ENCODE results near the gene HS6ST1. TPM values are rescaled to one million over a fixed set of nuclear protein-coding genes. Genes with fewer than 3 reads are reported as not detected.
A peak's percentile ranks its signal among the peaks of the same experiment; 100 is the strongest.

Gene HS6ST1
- total RNA-seq, 1 donor from 2014 or later = 21.8 TPM

DNA sequence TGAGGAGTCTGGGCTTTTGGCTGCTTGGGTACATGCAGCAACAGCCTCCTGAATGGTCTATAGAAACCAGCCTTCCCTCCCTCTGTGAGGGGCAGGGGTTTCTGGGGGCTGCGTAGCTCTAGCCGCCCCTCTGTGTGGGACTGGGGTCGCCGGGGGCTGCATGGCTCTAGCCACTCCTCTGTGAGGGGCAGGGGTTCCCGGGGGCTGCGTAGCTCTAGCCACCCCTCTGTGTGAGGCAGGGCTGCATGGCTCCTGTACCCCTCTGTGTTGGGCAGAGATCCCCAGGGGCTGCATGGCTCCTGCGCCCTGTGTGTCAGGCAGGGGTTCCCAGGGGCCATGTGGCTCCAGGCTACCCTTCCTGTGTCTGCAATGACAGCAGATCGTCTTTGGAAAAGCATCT is 17.6 kb downstream of the HS6ST1 start:
- DNase-seq (ENCODE audit: low spot score) (no peak), ATAC-seq (no peak)

DNA sequence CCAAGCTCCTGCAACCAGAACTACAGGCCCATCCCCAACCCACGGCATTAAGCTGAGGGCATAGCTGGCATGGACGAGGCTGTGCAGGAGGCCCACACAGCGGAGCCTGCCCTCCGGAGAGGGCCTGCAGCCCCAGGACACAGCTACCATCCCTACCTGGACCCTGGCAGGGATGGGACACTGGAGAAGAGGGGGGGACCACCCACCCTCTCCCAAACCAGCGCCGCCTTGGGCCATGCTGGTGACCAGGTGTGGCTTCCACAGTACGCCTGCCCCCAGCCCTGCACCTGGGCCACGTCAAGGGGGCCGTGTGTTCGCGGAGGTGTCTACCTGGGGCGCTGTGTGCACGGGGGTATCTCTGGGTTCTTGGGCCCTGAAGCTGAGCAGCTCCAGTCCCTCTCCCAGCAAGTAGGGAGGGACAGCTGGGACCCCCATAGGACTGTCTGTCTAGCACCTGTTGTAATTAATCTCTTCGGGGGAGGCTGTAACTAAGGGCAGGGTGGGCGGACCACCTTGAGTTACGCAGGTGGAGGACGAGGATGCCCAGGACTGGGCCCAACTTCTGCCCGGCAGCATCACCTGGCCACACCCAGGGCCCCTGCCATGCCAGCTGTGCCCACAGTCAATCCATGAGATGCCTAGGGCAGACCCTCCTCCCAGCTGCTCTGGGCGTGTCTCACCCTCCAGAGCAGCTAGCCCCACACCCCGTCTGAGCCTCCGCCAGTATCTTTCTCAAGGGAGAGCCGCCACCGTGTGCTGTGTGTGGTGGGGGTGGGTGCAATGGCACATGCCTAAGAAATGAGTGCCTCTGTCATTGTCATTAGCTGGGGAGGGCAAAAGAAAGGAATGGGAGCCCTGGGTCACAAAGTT is 18.3 kb downstream of the HS6ST1 start:
- DNase-seq (ENCODE audit: low spot score) (no peak), ATAC-seq (no peak)

DNA sequence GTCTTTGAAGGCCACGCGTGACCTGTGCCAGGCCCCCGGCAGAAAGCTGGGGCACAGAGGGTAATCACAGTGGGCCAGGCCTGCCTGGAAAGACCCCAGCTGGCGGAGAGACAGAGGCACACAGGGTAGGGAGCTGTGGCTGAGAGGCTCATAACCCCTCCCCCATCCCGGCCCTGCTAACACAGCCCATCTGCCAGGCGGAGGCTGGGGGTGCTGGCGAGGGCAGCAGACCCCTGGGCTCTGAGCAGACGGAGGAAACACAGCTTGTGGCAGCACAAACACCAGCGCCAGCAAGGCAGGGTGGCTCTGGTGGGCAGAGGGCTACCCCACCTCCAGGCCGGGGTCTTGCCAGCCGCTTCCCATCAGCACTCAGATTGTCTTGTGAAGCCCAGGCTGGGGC is 19.0 kb downstream of the HS6ST1 start:
- no peak for DNase-seq (ENCODE audit: low spot score)
- ATAC-seq = no peak

DNA sequence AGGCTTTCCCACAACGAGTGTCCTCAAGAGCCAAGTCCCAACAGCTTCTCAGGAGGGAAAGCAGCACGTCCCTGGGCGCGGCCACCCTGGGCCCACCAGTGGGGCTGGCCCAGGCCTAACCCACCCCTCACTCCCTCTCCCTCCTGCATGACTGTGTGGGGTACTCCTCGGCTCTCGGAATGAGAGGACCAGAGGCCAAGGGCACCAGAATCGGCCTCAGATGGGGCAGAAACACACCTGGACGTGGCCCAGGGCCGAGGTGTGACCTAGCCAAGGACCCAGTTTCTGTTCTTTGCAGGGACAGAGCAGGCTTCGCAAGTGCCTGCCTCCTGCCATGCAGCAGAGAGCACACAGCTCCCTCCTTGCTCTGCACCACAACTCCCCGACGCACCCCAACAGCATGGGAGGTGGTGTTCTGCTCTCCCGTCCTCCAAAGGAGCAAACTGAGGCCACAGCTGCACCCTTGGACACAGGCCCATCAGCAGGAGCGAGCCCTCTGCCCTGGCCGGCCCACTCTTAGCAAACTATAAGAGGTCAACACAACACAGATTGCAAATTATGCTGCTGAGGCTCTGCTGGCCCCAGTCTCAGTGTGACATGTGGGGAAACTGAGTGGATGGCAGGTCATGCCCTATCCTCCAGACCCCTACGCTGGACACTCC is 19.7 kb downstream of the HS6ST1 start:
- no peak for DNase-seq (ENCODE audit: low spot score)
- no peak for ATAC-seq

GRCh38 chr2:128298286-128298685 is 20.4 kb downstream of the HS6ST1 start:
- ATAC-seq = no peak

GRCh38 chr2:128293870-128294455 is 24.7 kb downstream of the HS6ST1 start:
- DNase-seq (ENCODE audit: low spot score) (no peak), ATAC-seq (no peak)

More at GRCh38 chr2:128298286-128298685, 20.4 kb downstream of the HS6ST1 start:
- DNase-seq (ENCODE audit: low spot score) = no peak

GRCh38 chr2:128293426-128293755 is 25.3 kb downstream of the HS6ST1 start:
- ATAC-seq = no peak
- no peak for DNase-seq (ENCODE audit: low spot score)

GRCh38 chr2:128292599-128293425 is 25.9 kb downstream of the HS6ST1 start:
- ATAC-seq = peak; percentile 33
- no peak for DNase-seq (ENCODE audit: low spot score)

DNA sequence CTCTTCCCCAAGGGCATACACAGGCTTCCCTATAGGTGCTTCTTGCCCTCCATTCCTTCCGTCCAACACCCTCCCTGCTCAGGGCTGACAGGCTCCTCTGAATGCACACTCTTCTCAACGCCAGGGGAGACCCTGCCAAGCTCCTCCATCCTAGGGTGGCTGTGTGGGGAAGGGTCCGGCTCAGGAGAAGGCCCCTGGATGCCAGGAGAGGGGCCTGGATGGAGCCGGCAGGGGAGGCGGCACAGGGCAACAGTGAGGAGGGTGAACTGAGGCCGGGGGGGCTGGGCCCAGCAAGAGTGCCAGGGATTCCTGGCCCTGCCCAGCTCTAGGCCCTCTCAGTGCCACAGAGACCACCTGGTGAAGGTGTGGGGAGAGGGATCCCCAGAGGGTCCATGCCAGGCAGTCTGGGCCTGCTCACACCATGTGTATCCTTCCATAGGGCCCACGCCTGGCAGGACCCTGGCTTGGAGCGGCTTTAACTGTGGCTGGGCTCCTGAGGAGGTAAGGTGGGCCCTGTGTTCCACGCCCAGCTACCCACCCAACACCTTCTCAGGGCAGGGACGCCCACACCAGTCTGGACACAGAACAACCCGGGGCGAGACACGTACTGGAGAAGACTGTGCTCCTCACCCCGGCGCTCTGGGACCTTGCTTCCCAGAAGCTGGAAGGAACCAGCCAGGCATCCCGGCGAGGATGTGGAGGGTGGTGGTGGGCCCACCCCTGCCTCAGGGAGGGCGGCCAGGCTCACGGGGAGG is 26.6 kb downstream of the HS6ST1 start:
- no peak for ATAC-seq

GRCh38 chr2:128291161-128291843 is 27.4 kb downstream of the HS6ST1 start:
- DNase-seq (ENCODE audit: low spot score) (no peak), ATAC-seq (peak; percentile 6)

More for the DNA sequence above, 26.6 kb downstream of the HS6ST1 start:
- DNase-seq (ENCODE audit: low spot score) = no peak

DNA sequence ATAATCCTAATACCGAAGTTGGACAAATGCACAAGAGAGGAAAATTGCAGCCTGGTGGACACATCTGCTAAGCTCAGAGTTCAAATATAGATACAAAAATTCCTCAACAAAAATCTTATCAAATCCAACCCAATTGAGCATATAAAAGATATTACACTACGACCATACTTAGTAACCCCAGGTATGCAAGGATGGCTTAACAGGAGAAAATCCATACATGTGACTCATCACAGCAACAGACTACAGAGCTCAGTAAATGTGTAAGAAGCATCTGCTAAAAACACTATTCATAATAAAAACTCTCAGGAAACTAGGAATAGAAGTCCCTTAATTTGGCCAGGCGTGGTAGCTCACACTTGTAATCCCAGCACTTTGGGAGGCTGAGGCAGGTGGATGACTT is 28.3 kb downstream of the HS6ST1 start:
- no peak for ATAC-seq
- no peak for DNase-seq (ENCODE audit: low spot score)

- ATAC-seq (no peak), DNase-seq (ENCODE audit: low spot score) (no peak)
Observed at GRCh38 chr2:128289439-128289838, 29.2 kb downstream of the HS6ST1 start.

- DNase-seq (ENCODE audit: low spot score) (no peak), ATAC-seq (no peak)
Observed at GRCh38 chr2:128288781-128289180, 29.9 kb downstream of the HS6ST1 start.

- ATAC-seq = no peak
- no peak for DNase-seq (ENCODE audit: low spot score)
Observed at GRCh38 chr2:128287780-128288735, 30.6 kb downstream of the HS6ST1 start.

GRCh38 chr2:128286905-128287779 is 31.5 kb downstream of the HS6ST1 start:
- no peak for DNase-seq (ENCODE audit: low spot score)
- no peak for ATAC-seq

DNA sequence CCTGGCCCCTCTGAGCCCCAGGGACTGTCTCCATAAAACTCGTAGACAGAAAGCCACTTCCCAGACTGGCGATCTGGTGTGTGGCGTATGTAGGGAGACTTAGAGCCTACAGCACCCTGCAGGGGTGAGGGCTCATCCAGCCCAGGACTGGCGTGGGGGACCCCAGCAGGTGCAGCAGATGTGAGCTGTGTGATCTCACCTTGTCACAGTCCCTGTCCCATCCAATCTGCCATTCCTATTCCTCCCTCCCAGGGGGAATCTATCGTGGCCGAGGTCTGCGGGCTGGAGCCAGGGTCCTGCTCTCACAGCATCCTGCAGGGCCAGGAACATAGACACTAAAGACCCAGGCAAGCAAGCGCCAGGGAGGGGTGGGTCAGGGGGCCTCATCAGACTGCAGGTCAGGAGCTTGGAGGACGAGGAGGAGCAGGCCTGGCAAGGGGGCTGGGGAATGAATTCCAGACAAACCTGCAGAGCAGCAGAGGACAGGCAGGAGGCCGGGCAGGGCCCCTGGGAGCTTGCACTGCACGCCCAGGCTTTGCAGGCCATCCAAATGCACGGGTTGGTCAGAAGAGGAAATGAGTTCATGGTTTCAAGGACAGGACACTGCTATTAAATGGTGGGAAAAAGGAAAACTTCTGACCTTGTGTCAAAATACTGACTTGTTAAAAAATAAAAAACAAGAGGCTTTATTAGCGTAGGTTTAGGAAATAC is 32.5 kb downstream of the HS6ST1 start:
- ATAC-seq = peak; percentile 11
- no peak for DNase-seq (ENCODE audit: low spot score)

DNA sequence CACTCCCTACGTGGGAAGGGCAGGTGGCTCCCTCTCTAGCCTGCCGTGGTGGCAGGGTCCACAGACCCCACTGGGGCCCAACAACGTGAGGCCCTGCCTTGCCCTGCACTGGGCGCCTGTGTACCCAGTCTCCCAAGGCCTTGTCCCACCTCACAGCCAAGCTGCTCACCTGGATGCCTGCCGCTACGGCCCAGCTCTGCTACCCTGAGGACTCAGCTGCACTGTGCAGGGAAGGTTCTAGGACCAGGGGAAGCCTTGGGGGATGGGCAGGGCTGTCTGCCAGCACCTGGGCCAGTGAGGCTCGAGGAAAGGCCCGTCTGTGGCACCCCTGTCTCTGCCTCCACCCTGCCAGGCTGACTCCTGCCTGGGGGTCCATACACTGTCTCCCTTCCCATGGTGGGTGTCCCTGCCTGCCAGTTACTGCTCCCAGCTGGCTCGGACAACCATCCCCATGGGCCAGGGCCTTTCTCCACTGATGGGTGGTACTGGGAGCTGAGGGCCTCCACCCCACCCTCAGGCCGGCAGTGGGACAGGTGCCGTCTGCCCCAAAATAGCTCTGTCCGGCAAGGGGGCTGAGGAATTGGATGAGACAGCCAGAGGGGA is 33.2 kb downstream of the HS6ST1 start:
- DNase-seq (ENCODE audit: low spot score) = no peak
- ATAC-seq = peak; percentile 19
